Activated effector memory CD4-positive, alpha-beta T cell treated with anti-CD3 and anti-CD28 coated beads, Interleukin-2, amount 50 U/mL, for 16 hours (primary cell): ENCODE data around the gene NKAPL.
A peak's percentile ranks its signal among the peaks of the same experiment; 100 is the strongest.
"Not testable (repeated sequence)": the region's sequence is repeated elsewhere in the genome, so short reads cannot be mapped to it uniquely, and the experiment has no call there.

ENCODE experiments used
- DNase-seq: peaks from one replicate; pipeline ENCODE4 v3.0.0-alpha.2; 2020

The NKAPL gene

DNA sequence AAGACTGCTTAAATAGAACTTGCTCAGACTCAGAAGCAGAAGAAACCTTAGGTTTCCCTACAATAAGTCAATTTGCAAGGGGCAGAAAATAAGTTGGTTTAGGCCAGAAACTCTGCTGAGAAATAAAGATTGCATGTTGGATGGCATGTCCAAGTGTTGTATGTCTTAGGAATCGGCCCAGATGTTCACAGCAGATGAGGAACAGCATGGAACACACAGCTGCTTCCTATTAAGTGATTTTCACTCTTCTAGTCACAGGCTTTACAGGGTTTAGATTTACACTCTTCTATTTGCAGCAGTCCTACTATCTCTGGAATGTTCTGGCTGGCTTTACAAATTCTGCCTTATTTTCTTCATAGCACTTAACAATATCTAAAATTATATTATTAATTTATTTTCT, 10.2 kb upstream of the NKAPL start:
- DNase-seq, result no peak

DNA sequence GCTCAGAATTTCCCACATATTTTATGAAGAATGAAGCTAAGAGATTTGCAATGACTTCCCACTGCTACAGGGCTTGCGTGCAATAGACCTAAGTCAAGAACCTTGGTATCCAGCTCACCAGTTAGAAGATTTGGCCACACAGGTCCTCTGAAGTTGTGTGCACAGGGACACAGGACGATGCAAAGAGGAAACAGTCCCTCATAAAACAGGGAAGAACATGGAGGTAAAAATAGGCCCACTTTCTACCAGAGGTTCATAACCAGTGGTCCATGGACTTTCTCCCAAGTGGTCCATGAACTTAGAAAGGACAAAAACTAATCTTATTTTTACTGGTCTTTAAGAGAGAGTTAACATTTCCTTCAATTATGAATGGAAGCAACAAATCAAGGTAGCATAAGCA, 8.3 kb upstream of the NKAPL start:
- no peak for DNase-seq

DNA sequence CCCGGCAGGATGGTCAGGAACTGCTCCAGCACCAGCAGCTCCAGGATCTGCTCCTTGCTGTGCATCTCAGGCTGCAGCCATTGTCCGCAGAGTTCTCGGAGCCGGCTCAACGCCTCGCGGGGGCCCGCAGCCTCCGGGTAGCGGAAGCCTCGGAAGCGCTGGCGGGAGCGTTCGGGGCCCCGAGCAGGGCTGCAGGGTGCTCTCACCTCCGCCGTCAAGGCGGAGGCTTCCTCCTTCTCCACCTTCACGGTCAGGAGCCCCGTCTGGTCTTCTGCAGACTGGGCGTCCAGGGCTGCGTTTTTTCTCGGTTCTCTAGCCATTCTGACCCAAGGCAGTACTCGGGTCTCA, 7.5 kb upstream of the NKAPL start:
- DNase-seq, result peak; percentile 72

DNA sequence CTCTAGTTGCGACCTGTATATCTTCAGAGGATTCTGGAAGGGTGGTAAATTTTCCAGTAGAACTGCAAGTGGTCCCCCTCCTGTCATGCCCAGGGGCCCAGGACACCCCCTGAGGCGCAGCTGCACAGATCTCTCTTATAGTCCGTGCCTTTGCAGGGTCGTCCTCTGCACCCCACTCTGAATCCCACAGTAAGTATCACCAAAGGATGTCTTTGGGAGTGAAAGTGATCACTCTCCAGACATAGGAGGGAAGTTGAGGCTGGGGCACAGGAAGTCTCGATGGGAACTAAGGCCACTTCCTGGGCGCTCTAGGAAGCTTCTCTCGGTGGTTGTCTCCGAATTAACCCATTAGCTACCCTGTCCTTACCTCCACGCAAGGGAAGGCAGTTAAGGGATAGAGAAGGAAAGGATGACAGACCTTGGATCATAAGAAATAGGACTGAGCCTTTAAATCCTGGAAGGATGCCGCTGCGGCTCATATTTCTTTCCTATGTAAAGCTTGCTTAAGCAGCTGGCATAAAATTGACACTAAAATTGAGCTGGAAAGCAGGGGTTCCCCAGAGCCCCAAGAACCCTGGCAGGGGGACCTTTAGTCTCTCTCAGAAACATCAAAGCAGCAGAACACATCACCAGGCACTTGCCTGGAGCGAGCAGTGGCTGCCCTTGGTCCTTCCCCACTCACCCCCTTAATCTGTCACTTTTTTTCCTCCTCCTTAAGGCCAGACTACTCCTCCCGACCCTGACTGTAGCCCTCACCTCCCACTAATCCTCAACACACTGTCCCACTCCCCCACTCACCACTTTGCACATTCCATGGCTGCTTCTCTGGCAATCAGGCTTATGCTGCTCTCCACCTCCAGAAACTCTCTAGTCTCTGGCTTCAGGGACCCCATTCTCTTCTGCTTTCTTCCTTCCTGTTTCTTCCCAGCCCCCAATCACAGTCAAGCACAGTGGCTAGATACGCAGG, 6.8 kb upstream of the NKAPL start, which contains the start of gene ZKSCAN4:
TSS of gene ZKSCAN4 (minus strand) at position 261 of the 967 bp plus-strand sequence. CDS start 289 bp downstream, outside the sequence.
- DNase-seq, result peak; percentile 90

DNA sequence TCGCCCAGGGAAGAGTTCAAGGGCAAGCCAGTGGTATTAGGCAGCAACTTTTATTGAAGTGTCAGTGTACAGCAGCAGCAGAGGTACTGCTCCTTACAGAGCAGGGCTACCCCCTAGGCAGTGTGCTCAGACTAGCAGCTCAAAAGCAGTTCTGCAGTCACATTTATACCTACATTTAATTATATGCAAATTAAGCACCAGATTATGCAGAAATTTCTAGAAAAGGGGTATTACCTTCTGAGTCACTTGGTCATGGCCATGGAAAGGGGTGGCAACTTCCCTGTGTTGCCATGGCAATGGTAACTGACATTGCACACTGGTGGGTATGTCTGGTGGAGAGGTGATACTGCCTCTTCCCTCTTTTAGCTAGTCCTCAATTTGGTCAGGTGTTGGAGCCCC, 5.0 kb upstream of the NKAPL start:
- DNase-seq, result no peak

DNA sequence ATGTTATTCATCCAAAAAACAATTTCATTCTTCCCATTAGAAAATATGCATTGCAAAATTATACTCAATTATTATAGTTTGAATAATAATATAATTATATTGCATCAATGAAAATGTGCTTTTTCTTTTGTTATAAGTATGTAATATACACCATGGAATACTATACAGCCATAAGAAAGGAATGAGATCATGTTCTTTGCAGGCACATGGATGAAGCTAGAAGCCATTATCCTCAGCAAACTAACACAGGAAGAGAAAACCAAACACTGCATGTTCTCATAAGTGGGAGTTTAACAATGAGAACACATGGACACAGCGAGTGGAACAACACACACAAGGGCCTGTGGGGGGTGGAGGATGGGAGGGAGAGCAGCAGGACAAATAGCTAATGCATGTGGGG, 2.1 kb upstream of the NKAPL start:
- no peak for DNase-seq

DNA sequence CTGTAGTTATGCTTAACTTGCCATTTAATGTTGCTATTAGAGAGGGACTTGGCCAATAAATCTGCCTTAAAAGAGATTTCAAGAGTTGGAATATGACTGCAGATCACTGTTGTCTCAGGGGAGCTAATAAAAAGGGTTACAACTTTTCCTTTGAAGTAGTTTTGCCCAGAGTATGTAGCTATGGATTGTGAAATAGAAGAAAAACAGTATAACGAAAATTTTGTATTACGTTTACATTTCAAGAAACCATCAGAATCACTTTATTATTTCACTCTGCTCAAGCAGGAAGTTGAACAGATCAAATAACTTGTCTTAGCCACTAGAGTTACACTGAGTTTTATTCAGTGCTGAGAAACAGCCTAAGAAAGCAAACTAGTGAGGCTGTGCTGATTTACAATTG, 4.8 kb downstream of the NKAPL start:
- DNase-seq, result no peak

DNA sequence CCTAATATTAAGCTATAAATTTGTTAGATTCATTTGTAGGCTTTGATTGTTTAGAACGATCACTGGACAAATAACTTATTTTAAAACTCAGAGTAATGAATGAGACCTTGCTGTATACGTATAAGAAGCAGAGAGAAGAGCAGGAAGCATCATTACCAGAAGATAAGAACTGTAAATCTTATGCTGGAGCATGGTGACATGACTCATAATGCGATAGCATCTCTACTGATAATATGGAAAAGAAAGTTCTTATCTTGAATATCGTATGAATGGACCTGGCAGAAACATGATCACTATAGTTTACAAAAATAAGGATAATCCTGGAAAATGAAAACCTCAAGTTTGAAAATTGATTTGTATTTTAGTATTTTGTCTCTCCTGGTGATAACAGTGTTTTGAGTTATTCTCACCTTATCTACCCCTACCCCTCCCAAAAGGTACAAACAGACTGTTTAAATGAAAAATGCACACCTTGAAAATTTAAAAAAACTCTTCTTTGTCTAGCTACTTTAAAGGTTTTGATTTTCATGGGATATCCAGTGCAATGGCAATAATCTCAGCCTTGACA, 5.8 kb downstream of the NKAPL start:
- DNase-seq, result no peak

DNA sequence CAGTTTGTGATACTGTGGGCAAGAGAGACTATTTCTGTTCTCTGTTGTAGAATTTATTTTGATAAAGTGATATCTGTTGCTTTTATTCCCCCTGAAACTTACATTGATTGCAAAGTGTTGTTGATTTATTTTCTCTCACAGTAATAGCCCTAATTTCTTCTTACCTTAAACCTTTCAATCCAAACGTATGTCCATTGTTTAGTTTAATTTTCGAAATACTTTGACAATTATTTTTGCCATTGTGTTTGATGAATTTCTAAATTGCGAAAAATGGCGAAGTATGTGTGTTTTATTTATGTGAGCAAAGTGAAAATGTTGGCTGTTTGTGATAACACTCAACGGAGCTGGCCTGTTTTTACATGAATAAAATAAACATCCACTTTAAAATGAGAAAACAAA, 7.5 kb downstream of the NKAPL start:
- DNase-seq, result no peak

DNA sequence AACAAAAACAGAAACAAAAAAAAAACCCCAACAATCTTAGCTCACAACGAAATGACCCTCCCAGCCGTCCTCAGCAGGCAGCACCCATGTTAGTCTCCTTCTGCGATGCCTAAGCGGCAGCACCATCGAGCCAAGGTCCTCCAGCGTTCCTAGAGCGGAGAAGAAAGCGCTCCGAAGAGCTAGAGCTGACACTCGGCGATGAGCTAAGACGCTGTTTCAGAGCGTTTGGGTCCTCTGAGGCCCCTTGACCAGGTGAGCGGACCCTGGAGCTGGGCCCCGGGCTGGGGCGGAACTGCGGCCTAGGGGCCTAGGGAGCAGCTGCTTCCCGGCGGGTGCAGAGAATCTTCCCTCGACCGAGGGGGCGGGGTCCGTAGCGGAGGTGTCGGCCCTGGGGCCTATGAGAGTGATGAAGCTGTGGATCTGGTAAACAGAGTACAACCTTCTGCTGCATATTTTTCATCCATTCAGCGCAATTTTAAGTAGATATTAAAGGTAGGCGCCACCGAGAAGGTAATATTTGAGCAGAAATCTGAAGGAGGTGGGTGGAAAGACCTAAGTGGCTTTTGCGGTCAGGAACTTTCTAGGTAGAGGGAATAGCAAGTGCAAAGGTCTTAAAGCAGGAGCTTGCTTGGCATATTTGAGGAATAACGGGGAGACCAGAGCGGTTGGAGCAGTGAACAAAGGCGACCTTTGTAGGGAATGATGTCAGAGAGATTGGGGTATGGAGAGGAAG, 8.0 kb downstream of the NKAPL start, which contains the start of gene ZSCAN26:
TSS of gene ZSCAN26 (plus strand) at position 182 of the 733 bp plus-strand sequence. CDS start 4,777 bp downstream, outside the sequence.
- peak; percentile 94 for DNase-seq

DNA sequence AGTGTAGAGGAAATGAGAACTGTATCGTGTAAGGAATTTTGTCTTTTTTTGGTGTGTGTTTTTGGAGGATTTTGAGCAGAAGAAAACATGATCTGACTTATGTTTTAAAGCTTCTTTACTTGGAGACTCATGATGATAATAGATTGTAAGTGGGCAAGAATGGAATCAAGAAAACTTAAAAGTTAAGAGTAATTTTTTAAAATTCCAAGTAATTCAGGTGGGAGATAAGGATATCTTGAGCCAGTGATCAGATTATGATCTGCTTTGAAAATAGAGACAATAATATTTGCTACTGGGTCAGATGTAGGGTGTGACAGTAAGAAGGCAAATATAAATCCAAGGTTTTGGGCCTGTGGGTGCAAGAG, 8.6 kb downstream of the NKAPL start:
- DNase-seq, result no peak

DNA sequence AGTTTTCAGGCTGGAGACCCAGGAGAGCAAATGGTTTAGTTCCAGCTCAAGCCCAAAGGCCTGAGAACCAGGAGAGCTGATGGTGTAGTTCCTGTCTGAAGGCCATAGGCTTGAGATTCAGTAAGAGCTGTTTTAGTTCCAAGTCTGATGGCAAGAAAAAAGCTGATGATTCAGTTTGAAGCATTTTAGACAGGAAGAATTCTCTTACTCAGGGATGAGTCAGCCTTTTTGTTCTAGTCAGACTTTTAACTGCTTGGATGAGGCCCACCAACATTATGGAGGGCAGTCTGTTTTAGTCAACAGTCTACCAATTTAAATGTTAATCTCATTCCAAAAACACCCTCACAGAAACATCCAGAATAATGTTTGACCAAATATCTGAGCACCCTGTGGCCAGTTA, 10.4 kb downstream of the NKAPL start:
- no peak for DNase-seq

DNA sequence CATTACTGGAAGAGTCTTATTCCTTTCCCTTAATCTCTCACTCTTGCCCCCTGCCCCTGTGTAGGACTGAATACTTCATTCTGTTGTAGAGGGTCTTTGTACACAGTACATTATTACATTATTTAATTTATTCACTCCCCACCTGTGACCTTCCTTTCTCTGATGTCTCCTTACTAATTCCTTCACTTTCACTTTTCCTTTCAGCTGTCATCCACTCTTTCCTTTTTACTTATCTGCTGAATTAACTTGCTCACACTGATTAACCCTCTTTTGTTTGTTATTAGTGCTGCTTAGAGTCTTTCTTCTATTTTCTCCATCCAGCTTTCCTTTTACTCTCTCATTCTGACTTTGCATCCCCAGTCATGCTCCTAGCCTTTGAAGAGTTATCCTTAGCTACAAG, 15.8 kb downstream of the NKAPL start:
- no peak for DNase-seq

DNA sequence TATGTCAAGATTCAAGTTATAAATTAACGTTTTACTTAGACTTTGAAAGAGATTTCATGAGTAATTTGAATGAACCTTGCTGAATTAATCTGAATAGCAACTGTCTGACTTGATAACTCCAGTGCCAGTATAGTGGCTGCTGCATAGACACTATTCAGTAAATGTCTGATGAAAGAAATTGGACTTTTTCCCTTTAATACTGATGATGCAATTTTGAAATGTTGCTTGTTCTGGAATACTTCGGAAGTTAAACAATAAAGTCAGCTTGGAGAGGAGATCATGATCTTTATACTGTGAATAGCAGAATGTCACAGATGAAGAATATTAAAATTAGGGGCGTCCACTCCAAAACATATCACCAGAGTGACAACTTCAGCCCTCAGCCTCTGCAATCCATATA, 18.6 kb downstream of the NKAPL start:
- no peak for DNase-seq

DNA sequence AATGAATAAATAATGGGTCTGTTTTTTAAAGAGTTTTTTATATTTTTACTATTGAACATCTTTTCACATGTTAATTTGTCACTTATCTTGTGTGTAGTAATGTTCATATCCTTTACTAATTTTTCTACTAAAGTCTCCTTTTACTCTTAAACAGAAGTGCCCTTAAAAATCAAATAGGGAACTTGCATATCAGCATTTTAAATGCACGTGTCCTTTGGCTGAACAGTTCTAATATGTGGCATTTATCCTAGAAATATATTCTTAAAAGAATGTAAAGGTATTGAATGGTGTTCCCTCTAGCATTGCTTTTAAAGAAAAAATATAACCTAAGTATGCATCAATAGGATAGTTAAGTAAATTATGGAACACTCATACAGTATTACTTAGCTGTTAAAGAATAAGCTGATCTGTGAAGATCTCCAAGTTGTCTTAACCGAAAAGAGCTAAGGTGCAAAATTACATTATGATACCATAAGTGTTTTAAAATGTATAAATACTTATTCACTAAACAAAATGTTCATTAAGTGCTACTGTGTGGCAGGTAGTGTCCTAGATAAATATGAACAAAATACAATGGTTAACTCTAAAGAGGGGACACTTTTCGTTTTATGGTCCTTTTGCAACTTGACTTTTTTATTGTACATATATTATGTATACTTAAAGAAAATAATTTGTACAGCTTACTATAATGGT, 21.6 kb downstream of the NKAPL start:
- DNase-seq, result no peak

DNA sequence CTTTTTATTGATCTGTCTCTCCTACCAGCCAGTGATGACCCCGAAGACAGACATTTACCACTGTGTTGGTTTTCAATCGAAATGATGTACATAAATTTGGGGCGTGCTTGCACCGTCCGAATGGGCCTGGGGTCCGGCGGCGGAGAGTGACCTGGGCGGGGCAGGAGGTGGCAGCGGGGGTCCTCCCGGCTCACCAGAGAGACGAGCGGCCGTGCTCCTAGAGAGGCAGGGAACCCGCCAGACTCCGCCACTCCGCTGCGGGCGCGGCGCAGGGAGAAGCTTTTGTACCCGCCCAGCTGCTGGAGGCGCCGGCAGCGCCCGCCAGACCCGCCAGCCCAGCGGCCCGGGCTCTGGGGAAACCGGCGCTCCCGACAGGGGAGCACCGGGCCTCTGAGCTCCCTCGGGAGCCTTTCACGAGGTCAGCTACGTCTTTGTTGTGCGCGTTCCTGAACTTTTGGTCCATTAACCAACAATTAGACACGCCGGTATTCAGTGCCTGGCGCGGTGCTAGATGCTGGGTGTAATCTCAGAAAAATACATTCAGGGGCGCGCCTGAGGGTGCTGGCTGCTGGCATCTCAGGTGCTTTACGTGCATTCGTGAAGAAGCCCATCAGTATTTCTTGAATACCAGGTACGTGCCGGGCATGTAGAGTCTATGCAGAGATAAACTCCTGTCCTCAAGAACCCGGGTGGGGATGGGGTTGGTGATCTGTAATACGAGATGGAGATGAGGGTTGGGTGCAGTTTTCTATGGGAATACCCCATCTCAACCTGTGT, 22.4 kb downstream of the NKAPL start, which contains the start of gene PGBD1:
TSS of gene PGBD1 (plus strand) at position 285 of the 777 bp plus-strand sequence. CDS start 2,242 bp downstream, outside the sequence.
- DNase-seq, result peak; percentile 77

DNA sequence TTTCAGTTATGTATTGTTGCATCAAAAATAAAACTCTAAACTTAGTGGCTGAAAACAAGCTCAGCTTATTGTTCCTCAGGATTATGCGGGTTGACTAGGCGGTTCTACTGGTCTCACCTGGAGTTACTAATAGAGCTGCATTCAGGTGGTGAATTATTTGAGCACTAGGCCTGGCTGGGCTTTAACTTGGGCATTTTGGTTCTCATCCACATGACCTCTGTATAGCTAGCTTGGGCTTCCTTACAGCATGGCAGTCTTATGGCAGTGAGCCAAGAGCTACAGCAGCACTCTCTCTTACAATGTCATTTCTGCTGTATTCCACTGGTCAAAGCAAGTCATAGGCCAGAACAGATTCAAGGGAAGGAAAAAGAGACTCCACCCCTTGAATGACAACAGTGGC, 23.8 kb downstream of the NKAPL start:
- DNase-seq, result no peak

DNA sequence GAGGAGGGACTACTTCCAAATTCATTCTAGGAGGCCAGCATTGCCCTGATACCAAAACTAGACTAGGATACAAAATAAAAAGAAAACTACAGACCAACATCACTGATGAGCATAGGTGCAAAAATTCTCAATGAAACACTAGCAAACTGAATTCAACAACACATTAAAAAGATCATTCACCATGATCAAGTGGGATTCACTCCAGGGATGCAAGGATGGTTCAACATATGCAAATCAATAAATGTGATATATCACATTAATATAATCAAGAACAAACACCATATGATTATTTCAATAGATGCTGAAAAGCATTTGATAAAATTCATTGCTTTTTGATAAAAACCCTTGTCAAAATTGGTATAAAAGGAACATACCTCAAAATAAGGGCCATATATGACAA, 32.5 kb downstream of the NKAPL start:
- DNase-seq, result no peak

DNA sequence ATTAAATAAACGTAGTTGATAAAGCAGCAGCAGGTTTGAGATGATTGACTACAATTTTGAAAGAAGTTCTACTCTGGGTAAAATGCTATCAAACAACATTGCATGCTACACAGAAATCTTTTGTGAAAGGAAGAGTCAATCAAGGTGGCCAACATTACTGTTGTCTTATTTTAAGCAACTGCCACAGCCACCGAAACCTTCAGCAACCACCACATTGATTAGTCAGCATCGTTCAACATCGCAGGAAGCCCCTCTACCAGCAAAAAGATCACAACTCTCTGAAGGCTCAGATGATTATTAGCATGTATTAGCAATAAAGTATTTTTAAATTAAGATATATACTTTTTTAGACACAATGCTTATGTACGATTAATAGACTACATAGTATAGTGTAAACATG, 36.2 kb downstream of the NKAPL start:
- DNase-seq, result no peak

DNA sequence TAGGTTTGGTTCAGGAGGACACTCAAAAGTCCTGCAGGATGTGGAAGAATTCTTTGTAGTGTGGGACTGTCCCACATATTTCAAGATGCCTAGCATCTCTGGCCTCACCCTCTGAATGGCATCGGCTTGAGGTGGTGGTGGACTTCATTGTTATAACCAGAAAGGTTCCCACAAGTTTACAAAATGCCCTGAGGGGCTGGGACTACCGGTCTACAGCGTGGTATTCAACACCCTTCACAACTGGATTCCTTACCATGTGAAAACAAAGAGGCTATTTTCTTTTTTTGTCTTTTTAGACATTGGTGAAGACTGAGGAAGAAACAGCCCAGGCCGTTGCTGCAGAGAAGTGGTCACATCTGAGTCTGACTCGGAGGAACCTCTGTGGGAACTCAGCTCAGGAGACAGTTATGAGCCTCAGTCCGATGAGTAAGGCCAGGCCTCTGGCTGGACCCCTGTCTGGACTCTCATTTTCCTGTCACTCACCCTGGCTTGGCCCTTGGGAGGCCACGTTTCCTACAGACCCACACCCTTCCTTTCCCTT, 37.5 kb downstream of the NKAPL start:
- no peak for DNase-seq

DNA sequence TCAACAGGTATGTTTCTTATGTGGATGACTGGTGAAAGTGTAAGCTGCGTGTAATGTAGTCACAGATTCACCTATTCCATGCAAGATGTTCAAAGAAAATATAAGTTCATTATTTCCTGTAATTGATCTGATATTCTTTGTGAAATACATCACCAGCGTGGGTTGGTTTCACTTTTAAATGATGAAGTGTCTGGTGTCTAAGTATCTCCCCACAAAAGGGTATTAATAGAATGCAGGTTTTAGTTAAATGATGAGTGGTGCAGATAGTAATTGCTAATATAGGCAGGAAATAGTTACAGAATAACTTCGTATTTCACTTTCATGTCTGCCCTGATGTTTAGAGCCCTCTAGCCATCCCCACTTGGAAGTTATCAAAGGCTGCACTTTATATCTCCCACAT, 44.5 kb downstream of the NKAPL start:
- DNase-seq, result no peak

DNA sequence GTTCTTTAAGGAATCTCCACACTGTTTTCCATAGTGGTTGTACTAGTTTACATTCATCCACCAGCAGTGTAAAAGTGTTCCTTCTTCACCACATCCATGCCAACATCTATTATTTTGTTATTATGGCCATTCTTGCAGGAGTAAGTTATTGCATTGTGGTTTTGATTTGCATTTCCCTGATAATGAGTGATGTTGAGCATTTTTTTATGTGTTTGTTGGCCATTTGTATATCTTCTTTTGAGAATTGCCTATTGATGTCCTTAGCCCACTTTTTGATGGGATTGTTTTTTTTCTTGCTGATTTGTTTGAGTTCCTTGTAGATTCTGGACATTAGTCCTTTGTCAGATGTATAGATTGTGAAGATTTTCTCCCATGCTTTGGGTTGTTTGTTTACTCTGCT, 47.3 kb downstream of the NKAPL start:
- DNase-seq, result not testable (repeated sequence)
